ENCODE data around the gene GHDC.

Gene GHDC

GRCh38 chr17:42182927-42183734 lies 11.2 kb downstream of the GHDC start:
- no peak for DNase-seq (ENCODE audit: low read depth)

GRCh38 chr17:42181851-42182207 lies 12.5 kb downstream of the GHDC start:
- no peak for DNase-seq (ENCODE audit: low read depth)

GRCh38 chr17:42180922-42181850 lies 13.1 kb downstream of the GHDC start, which contains the start of gene KCNH4:
KCNH4 (minus strand) TSS chr17:42181142; CDS start chr17:42180945, 197 bp downstream.
- peak; percentile 85 for DNase-seq (ENCODE audit: low read depth)

GRCh38 chr17:42180411-42180921 lies 13.8 kb downstream of the GHDC start:
- DNase-seq (ENCODE audit: low read depth): no peak

- no peak for DNase-seq (ENCODE audit: low read depth)
Observed at GRCh38 chr17:42179911-42180410, 14.3 kb downstream of the GHDC start.

- DNase-seq (ENCODE audit: low read depth): no peak
Observed at GRCh38 chr17:42179335-42179734, 15.0 kb downstream of the GHDC start.

GRCh38 chr17:42178817-42179216 lies 15.5 kb downstream of the GHDC start:
- no peak for DNase-seq (ENCODE audit: low read depth)

GRCh38 chr17:42177684-42178083 lies 16.6 kb downstream of the GHDC start:
- DNase-seq (ENCODE audit: low read depth): no peak

GRCh38 chr17:42174126-42174783 lies 20.0 kb downstream of the GHDC start:
- no peak for DNase-seq (ENCODE audit: low read depth)

GRCh38 chr17:42171831-42172230 lies 22.5 kb downstream of the GHDC start:
- DNase-seq (ENCODE audit: low read depth): no peak

GRCh38 chr17:42169351-42169750 lies 24.9 kb downstream of the GHDC start:
- DNase-seq (ENCODE audit: low read depth): no peak

GRCh38 chr17:42167807-42168206 lies 26.5 kb downstream of the GHDC start:
- no peak for DNase-seq (ENCODE audit: low read depth)

- no peak for DNase-seq (ENCODE audit: low read depth)
Observed at GRCh38 chr17:42166196-42166763, 28.0 kb downstream of the GHDC start.

GRCh38 chr17:42165751-42166150 lies 28.5 kb downstream of the GHDC start:
- no peak for DNase-seq (ENCODE audit: low read depth)

- DNase-seq (ENCODE audit: low read depth): no peak
Observed at GRCh38 chr17:42163696-42164407, 30.4 kb downstream of the GHDC start.

GRCh38 chr17:42163113-42163512 lies 31.2 kb downstream of the GHDC start:
- DNase-seq (ENCODE audit: low read depth): no peak

GRCh38 chr17:42160531-42160910 lies 33.8 kb downstream of the GHDC start:
- no peak for DNase-seq (ENCODE audit: low read depth)

- DNase-seq (ENCODE audit: low read depth): no peak
Observed at GRCh38 chr17:42159796-42160530, 34.3 kb downstream of the GHDC start.

GRCh38 chr17:42155614-42156045 lies 38.7 kb downstream of the GHDC start:
- no peak for DNase-seq (ENCODE audit: low read depth)
